Activated CD4-positive, alpha-beta T cell treated with anti-CD3 and anti-CD28 coated beads, Interleukin-10, Interleukin-2, amounts not matched to agents 100 ng/mL and 50 ng/mL, durations not matched to agents 16 hours and 8 hours (primary cell): ENCODE results near the gene ARL5A.

Experiments used
- DNase-seq: peaks from one replicate; pipeline ENCODE4 v3.0.0-alpha.2; 2020

Gene ARL5A

DNA sequence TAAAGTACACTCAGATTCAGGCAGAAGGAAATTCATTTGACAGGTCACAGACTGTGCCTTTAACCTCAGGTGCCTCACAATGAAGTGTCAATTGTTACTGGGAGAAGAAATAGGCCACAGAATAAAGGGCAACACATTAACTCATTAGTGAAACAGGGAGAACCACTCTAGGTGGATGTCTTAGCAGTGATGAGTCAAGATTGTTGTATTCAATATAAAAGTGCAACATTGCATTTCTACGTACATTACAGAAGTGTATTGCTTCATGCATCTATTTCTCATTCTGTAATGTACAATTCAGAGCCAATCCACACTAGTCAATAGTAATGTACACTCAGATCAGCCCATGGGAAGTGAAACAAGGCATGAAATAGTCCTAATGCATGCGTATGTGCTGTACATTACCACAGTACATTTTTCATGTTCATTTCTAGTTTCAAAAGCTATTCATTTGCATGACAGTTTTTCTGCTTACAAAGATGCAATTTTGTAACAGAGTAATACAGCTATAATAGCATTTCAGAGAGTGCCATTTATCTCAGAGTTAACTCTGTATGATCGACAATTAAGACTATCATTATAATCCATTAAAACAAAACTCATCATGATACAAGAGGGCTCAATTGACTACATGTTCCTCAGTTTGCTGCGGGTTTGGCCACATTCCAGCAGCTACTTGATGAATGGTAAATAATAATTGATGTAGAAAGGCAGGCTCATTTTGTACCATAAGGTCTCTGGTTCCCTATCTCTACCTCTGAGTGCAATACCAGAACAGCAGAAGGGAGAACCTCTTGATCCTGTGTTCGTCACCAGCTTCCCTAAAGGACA lies 12.2 kb upstream of the ARL5A start:
- peak; percentile 41 for DNase-seq

DNA sequence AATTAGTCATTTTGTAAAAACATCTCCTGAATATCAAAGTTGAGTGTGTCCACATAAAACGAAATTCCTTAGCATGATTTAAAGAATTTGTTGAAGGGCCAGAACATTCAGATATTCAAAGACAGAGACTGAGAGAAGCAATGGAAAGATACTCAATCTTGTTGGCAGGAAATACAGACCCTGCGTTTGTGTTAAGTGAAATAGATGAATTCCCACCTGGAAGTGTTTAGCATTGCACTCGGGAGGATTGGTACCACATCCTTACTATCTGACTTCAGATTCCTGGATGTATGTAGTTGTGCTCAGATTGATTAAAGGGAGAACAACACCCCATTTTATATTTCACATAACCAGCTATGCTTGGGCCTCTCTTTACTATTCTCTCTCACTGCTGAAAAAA lies 9.7 kb upstream of the ARL5A start:
- no peak for DNase-seq

DNA sequence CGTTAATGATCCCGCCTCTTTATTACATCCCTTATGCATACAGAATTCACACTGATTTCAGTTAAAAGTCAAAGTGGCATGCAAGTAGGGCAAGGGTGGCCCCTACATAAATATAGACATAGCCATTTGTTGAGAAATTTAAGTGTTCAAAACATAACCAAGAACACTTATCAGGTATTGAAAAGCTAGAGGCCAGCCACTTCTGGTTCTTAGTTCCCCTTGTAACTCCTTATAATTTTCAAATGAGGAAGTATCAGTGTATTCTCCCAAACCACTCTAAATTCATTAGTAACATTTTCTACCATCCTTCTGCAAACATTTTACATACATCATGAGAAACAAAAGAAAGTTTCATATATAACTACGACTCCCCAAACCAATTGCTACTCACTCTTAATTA lies 5.8 kb upstream of the ARL5A start:
- DNase-seq, result no peak

DNA sequence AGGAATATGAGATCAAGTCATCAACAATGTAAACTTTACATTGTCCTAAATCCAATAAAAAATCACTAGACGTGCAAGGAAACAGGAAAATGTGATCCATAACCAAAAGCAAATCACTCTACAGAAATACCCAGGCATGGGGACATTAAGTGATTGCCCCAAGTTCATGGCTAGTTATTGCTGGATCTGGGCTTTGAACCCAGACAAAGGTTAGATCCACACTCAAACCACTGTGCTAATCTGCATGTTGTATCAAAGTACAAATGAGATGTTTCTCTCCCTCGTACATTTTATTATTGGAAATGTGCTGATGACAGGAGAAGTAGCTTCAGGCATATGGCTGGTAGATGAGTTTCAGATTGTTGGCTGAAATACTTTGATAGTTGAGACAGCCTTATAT lies 2.7 kb upstream of the ARL5A start:
- DNase-seq, result no peak

DNA sequence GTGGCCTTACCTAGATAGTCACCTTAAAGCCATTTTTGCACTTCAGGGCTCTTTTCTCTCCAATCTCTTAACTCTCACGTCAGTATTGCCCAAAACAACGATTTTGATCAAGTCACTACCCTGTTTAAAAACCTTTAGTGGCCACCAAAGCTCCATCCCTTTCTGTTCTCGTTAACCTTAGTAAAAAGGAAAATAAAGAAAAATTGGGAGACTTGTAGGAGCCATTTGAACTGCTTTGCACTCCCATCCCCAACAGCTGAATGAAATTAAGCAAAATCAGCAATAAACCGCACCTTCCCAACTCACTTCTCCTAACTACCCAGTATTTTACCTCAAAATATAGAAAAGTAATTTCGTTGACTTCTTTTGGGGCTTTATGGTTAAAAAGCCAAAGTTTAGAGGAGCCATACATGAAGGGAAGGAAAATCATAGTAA lies 686 bp upstream of the ARL5A start:
- no peak for DNase-seq

DNA sequence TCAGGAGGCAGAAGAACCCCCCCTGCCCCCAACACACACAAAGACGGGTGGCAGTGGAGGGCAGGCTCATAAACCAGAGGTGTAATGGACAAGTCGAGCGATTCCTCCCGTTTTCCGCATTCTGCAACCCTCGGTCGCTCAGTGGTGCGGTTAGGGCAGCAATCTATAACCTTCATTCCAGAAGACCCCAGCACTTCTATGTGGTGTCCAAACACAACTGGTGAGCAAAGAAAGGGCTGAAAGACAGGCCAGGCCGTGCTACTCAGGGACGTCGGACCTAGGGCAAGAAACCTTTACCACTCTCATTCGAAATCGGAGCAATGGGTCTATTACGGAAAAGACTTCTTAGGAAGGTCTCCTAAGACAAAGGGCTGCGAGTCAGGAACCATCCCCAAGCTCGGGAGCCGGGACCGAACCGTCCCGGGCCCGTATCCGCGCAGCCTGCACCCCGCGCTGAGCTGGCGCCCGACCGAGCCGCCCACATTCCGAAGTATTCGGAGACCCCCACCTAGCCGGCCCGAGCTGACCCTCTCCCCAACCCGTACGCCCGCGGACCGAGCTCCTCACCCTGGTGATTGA lies 568 bp downstream of the ARL5A start:
- peak; percentile 20 for DNase-seq

DNA sequence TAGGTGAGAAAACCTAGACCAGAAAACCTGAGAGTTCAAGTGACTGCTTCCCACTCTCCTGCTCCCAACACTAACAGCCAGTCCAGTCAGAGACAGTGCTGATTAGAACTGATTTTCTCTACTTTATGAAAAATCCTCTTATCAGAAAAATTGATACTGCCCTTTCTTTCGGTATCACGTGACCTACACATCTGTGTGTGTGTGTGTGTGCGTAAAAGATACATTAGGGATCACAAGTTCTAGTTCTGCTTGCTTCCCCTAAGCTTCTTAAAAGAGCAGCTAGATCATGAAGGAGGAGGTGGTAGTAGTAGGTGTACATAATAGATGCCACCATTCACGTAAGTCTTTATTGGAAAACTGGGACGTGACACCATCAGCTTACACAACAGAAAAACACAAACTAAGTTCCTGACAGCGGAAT lies 1.5 kb downstream of the ARL5A start:
- peak; percentile 17 for DNase-seq

DNA sequence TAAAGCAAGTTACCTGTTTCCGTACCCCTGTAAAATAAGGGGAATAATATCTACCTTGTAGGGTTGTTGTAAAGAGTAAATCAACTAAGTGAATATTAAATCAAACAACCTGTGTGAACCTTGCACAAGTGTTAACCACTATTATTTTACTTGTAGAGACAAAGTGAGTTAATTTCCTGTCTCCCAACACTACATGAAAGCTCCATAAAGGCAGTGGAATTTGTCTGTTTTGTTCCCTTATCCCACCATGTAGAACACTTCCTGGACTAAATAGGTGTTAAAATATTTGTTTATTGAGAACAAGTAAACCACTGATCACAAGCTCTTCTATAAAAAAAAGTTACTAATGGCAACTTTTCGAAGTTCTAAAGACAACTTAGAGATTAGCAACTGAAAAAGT lies 3.3 kb downstream of the ARL5A start:
- no peak for DNase-seq

DNA sequence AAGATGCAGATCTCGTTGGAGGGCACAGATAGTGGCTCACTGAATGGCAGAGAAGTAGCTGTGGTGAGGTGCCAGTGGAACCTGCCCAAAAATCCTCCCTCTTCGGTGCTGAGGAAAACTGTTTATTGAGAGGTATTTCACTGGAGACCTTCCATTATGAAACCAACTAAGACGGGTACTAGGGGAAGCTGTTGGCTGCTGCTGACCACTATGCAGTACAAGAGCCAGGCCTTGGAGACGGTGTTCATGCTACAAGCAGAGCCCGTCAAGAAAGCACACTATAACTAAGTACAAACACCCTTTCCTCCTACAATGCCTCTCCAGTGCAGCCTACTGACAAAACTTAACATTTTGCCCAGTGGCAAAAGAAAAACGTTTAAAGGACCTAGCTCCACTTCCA lies 4.6 kb downstream of the ARL5A start:
- DNase-seq, result no peak

DNA sequence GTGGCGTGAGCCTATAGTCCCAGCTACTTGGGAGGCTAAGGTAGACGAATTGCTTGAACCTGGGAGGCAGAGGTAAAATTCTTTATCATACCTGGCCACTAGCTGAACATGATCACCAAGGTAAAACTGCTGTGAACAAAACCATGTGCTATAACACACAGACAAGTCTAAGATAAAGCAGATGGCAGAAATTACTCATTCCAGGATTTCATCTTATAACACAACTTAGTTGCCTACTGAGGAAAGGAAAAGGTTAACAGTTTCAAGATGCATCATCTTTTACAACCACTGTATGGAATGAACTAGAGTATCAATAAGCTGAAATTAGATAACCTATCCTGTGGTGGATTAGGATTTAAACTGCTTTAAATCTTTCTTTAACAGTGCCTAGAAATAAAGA lies 8.3 kb downstream of the ARL5A start:
- peak; percentile 85 for DNase-seq

DNA sequence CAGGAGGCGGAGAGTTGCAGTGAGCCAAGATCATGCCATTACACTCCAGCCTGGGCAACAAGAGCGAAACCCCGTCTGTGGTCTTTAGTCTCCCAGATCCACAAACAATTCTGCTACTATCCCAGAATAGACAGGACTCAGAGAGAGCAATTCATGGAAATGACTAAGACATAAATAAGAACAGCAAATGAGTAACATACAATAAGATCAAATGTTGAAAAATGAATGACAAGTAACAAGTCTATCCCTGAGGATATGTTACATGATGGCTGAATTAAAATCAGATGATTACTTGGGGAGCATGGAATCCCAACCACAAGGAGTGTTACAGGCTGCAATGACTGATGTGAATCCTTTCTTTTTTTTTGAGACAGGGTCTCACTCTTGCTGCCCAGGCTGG lies 10.3 kb downstream of the ARL5A start:
- DNase-seq, result no peak

DNA sequence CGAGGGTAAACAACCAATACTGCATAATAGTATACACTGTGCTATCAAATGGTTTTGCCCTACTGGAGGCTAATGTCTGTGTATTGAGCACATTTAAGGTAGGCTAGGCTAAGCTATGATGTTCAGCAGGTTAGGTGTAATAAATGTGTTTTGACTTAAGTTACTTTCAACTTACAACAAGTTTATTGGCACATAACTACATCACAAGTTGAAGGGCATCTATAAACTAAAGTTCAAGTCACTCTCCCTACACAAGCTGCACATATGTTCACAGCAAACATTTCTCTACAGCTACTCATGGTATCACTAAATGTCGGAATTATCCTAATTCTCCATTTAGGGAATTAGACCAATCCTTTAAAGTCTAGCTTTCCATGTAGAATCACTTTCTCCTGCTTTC lies 11.4 kb downstream of the ARL5A start:
- no peak for DNase-seq

DNA sequence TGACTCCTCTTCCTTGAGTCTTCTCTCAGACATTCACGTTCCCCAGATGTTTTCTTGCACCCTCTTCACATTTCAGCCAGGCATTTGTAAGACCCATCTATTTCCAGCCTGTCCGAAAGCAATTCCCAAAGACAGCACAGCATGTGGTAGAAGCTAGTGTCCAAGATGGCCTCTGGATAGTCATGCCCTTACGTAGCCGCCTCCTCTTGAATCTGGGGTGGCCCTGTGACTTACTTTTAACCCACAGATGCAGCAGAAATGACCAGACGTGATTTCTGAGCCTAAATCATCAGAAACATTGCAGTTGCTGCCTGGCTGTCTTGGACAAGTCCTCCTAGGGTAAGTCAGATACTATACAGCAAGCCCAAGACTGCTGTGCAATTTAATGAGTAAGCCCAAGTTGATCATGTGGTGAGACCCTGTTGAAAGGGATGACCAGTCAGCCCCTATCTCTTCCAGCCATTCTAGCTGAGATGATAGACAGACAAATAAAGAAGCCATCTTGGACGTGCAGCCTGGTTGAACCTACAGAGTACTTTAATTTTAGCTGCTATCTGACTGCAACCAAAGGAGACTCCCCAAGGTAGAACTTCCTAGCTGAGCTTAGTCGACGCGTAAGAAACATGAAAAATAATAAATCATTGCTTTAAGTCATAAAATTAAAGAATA lies 12.3 kb downstream of the ARL5A start:
- no peak for DNase-seq

DNA sequence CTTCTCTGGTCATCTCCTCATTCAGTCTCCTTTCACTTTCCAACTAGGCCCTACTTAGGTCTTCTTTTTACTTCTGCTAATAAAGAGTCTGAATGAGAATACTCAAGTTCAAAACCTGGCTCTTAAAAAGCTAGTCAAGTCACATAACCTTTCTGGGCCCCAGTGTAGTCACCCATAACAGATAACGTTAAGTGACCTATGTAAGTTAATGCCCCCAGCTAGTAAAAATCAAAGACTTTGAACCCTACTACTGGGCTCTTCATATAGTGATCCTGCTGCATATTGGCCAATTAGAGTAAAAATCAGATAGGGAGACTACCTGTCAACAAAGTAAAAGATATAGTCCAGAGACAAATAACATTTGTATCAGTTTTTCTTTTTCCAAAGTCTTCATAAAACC lies 17.7 kb downstream of the ARL5A start:
- no peak for DNase-seq

DNA sequence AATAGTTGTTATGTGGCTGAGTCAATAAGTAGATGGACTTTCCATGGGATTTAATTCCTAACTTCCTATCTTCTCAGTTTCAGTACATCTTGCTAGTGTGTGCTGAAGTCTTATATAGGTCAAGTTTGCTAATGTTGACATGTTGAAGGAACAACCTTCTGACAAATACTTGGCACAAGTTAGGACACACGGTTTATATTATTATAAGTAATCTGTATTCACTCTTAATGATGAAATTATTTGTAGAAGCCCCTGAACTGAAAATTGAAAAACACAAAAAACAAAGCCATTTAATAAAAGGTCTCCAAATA lies 19.2 kb downstream of the ARL5A start:
- DNase-seq, result no peak

DNA sequence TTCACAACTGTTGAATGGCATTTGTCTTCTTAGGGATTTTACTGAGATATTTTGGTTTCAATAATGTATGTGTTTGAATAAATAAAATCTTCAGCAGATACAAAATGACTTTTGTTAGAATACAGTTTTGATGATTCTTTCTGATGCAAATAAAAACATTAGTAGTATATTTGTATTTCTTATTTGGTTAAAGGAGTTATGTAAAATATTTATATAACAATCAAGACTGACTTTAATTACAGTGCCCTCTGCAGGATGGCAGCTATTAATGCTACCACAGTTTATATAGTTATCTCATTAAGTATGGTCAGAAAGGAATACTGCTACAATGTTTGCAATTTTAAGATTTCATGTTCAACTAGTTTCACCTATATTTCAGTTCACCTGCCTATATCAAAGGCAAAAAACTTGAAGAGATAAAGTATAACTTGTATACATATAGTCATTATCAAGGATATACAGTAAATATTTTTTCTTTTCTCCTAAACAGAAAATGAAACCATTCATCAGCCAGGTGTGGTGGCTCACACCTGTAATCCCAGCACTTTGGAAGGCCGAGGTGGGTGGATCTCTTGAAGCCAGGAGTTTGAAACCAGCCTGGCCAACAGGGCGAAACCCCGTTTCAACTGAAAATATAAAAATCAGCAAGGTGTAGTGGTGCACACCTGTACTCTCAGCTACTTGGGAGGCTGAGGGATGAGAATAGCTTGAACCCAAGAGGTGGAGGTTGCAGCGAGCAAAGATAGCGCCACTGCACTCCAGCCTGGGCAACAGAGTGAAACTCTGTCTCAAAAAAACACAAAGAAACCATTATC lies 19.8 kb downstream of the ARL5A start:
- no peak for DNase-seq

DNA sequence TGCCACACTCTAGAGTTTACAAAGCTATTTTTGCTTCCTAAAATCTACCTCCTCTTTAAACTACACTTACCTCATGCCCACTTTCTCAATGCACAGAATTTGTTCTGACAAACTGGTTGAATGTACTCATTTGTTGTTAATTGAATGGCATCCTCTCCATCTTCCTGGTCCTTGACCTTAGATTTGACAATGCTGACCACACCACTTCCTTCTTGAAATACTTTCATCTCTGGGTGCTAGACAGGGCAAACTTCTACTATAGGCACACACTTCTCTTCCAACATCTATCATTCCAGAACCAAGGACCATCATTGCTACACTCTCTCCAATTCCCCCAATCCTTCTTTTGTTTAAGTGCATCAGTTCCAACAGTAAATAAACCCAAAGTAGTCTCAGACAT lies 22.3 kb downstream of the ARL5A start:
- no peak for DNase-seq

DNA sequence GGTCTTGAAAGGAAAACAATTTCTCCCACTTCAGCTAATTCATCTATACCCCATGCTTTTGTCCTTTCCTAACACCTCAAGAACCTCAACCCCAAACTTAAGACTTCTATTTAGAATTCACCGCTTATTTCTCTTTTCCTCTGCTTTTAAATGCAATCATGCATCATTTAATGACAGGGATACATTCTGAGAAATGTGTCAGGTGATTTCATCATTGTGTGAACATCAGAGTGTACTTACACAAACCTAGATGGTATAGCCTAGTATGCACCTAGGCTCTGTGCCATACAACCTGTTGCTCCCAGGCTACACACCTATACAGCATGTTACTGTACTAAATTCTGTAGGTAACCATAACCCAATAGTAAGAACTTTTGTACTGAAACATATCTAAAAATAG lies 22.9 kb downstream of the ARL5A start:
- DNase-seq, result no peak

DNA sequence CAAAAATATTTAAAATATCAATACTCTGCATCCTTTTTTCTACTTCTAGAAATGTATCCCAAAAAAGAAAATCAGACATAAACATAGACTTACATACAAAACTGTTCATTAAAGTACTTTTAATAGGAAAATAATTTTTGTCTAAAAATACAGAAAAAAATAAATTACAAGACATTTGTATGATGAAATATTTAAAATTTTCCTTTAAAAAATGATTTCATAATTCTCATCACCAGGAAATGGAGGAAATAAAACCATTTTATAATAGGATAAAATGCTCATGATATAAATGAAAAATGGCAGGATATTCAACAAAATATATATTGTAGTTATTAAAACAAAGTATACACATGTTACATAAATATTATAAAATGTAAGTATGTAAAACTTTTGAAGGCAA lies 24.4 kb downstream of the ARL5A start:
- DNase-seq, result no peak

DNA sequence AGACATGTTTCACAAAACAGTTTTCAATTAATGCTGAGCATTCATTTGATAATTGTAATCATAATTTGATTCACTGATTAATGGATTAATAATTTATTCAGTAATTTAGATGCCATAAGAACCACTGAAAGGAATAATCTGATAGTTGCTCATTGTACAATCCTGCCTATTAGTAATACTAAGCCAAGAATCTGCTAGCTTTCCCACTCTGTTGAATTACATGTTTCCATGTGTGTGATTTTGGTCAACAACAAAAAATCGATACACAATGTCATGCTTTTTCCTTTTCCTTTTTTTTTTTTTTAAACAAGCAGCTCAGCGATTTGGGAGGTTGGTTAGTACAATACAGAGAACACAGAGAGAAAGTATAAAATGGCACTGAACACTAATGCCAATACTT lies 25.9 kb downstream of the ARL5A start:
- no peak for DNase-seq

DNA sequence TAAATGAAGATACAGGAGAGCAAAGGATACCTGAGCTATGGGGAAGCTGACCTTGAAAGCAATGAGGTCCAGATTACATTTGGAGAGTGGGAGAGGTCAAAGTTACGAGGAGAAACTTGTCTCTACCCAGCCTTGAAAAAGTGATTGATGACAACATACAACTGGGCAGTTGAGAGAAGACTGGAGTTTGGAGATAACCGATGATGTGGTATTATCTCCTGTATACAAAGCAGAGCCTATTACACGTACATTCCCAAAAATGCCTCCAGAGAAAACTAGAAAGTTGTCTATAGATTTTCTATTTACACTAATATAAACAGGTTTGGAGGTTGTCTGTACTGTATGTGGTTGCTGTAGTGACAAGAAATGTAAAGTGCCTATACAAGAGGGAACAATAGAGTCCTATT lies 28.3 kb downstream of the ARL5A start:
- no peak for DNase-seq

DNA sequence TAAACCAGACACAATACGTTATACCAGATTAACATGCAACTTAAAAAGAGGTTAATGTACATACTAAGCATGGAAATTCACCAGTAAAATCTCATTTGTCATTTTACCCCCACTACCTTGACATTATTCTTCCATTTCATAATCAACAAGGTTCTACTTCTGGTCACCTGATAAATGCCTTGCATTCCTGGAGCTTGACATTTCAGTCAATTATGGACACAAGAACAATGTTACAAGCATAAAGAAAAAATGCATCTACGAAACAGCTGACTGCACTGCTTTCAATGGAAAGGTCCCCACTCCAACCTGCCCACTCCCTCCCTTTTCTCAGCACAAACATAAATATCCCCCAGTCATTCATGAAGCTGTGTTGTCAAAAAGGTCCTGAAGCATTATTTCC lies 31.4 kb downstream of the ARL5A start:
- no peak for DNase-seq

DNA sequence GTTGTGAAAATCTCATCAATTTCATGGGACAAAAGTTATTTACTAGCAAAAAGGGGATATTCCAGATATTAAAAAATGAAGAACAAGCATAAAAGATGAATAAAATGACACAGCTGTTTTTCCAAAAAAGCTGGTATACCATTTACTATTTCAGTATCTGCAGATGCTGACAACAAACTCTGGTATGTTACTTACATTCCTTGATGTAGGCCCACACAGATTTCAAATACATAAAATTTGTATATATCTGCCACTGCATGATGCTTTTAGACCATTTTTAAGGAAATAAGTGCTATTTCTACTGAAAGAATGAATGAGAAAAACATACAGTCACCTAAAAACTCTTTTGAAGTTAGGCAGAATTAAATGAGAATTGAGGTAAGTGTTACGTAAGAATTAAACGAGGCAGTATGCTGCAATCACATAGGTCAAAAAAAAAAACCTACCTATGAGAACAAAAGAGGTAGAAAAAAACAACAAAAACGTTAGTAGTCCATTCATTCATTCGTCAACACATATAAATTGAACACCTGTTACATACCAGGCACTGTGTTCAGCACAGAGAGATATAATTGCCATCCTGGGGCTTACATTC lies 32.5 kb downstream of the ARL5A start:
- no peak for DNase-seq
